Subcutaneous abdominal adipose tissue (tissue), 5 donors: ENCODE results near the gene MANSC4.

Experiments
- H3K27ac ChIP-seq: one replicate; pipeline ENCODE4 v1.7.0; 2013; ENCODE audit warnings: low read depth, mild to moderate bottlenecking, inconsistent platforms, low read length, moderate library complexity
- H3K27me3 ChIP-seq, 5 donors: one replicate each; pipeline ENCODE4 v1.7.0; 2013; ENCODE audit warnings: low read length in 5 of 5, inconsistent platforms in 1 of 5; ENCODE audit not compliant: control insufficient read depth in 5 of 5, insufficient read depth in 4 of 5
- H3K36me3 ChIP-seq, 5 donors: one replicate each; pipeline ENCODE4 v1.7.0; 2013; ENCODE audit warnings: low read length in 5 of 5; ENCODE audit not compliant: control insufficient read depth in 5 of 5, insufficient read depth in 5 of 5
- H3K4me1 ChIP-seq, 5 donors: one replicate each; pipeline ENCODE4 v1.7.0; 2013; ENCODE audit warnings: low read length in 5 of 5, mild to moderate bottlenecking in 3 of 5, moderate library complexity in 1 of 5; ENCODE audit not compliant: control insufficient read depth in 5 of 5, insufficient read depth in 5 of 5
- H3K4me3 ChIP-seq, 5 donors: one replicate each; pipeline ENCODE4 v1.7.0; 2013; ENCODE audit warnings: low read length in 5 of 5, low read depth in 1 of 5
- H3K9ac ChIP-seq, 5 donors: one replicate each; pipeline ENCODE4 v1.7.0; 2013; ENCODE audit warnings: low read length in 5 of 5, mild to moderate bottlenecking in 4 of 5, moderate library complexity in 3 of 5
- H3K9me3 ChIP-seq, 5 donors: one replicate each; pipeline ENCODE4 v1.7.0; 2013; ENCODE audit warnings: low read length in 5 of 5; ENCODE audit not compliant: control insufficient read depth in 5 of 5
- donor health status: healthy.
- donor health status: healthy.
- donor health status: healthy.
- donor health status: healthy.
- donor health status: healthy.

MANSC4 gene

DNA sequence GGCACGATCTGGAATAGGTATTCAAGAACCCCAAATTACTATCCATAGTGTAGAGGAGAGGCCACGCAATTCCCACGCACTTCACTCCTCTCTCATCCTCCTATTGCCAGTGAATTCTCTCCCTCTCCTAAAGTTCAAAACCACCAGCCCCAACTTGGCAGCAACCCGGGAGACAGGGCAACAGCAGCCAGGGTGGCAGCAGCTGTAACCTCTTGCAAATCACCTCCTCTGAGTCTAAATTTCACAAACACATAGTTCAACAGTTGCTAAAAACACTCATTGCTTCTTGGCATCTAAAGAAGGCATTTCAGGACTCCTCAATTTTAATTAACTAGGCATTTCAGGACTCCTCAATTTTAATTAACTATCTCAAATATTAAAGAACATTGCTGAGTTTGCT is 37.7 kb upstream of the MANSC4 start:
- Histone ChIP-seq H3K4me3 (no peak overlapping the region), H3K9ac (no peak overlapping the region), H3K36me3 (no peaks in the 10 kb centered on the region), H3K27me3 (peaks cover 0 to 2% (median 0%) of the 10 kb centered on the region in 5 donors), H3K27ac (no peak overlapping the region), H3K4me1 (peaks cover 0 to 3% (median 2%) of the 10 kb centered on the region in 5 donors), H3K9me3 (no peaks in the 10 kb centered on the region)

DNA sequence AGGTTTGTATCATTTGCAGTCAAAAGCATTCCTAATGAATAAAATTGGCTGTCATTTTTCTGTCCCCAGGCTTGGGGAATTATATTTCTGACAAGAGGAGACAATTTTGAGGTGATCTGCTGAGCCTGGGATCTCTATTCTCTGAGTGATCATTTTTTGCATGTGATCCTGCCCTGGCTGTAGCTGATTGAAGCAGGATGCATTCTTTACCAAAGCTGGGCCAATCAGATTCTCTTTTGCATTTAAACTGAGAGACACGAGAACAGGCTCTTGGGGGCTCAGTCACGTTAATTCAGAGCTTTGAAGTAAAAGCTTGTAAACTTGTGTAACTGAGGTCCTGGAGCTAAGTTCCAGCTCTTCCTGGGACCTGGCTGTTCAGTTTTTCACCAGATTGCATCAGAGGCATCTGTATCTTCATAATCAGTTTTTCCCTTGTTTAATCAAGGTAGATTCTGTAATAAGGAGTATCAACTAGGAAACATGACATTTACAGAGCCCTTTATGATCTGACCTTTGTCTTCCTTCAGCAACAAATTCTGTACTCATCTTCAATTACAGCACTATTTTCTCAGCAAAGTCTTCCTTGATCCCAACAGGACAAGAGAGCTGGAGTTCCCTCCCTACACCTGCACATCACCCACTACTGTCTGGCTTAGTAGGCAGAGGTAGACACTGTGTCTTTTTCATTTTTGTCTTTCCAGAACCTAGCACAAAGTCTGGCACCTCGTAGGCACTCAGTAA is 35.0 kb upstream of the MANSC4 start:
- no peak overlapping the region for H3K4me3 ChIP-seq
- H3K27me3 ChIP-seq = peaks cover 0 to 8% (median 0%) of the 10 kb centered on the region in 5 donors
- H3K36me3 ChIP-seq = no peaks in the 10 kb centered on the region
- no peak overlapping the region for H3K27ac ChIP-seq
- H3K9me3 ChIP-seq = no peaks in the 10 kb centered on the region
- no peaks in the 10 kb centered on the region for H3K4me1 ChIP-seq
- H3K9ac ChIP-seq = no peak overlapping the region

DNA sequence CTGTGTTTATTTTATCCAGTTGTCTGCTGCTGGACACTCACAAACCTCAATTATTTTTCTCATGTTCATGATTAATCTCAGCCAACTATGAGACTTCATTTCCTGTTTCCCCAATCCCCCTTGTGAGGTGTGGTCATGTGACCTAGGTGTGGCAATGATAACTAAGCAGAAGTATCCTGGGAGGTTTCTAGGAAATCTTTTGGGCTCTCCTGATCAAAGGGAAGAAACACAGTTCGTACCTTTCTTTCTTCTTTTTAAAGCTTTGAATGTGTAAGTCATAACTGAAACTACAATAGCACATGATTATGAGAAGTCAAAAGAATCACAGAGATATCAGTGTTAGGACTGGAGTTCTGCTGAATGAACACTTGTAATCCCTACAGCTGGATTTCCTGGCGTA is 34.4 kb upstream of the MANSC4 start:
- no peak overlapping the region for H3K9ac ChIP-seq
- no peak overlapping the region for H3K4me3 ChIP-seq
- peaks cover 0 to 8% (median 0%) of the 10 kb centered on the region in 5 donors for H3K27me3 ChIP-seq
- no peaks in the 10 kb centered on the region for H3K9me3 ChIP-seq
- no peaks in the 10 kb centered on the region for H3K36me3 ChIP-seq
- no peaks in the 10 kb centered on the region for H3K4me1 ChIP-seq
- no peak overlapping the region for H3K27ac ChIP-seq

DNA sequence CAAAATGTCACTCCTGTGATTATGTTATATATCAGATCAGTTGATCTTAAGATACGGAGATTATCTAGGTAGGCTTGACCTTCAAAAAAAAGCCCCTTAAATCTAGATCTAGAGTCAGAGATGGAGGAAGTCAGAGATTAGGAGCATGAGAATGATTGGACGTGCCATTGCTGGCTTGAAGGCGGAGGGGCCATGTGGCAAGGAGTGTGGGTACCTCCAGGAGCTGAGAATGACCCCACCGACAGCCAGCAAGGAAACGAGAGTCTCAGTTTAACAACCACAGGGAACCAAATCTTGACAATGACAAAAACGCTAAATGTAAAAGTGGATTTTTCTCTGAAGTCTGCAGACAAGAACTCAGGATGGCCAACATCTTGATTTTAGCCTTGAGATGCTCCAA is 32.5 kb upstream of the MANSC4 start:
- Histone ChIP-seq H3K4me1 (peaks cover 0 to 2% (median 0%) of the 10 kb centered on the region in 5 donors), H3K27me3 (peaks cover 0 to 8% (median 0%) of the 10 kb centered on the region in 5 donors), H3K4me3 (no peak overlapping the region), H3K27ac (no peak overlapping the region), H3K9me3 (no peaks in the 10 kb centered on the region), H3K36me3 (no peaks in the 10 kb centered on the region), H3K9ac (no peak overlapping the region)

DNA sequence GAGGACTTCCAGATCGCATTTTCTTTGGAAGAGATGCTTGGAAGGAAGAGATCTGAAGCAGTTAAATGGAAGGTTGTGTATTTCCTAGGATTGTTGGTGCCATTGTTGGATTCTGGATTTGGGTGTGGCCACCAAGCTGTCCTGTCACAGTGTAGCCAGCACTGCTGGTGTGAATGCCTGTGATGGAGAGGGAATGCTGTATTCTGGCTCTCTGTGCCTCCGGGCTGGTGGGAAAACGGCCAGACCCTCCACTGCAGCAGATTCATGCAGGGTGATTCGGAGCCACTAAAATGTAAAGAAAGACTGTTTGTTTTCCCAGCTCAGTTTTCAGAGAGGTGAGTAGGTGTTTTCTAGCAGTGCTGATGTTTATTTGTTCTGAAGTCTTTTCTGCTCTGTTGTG is 30.7 kb upstream of the MANSC4 start:
- Histone ChIP-seq H3K4me1 (peaks cover 0 to 2% (median 0%) of the 10 kb centered on the region in 5 donors), H3K27ac (no peak overlapping the region), H3K9ac (no peak overlapping the region)

DNA sequence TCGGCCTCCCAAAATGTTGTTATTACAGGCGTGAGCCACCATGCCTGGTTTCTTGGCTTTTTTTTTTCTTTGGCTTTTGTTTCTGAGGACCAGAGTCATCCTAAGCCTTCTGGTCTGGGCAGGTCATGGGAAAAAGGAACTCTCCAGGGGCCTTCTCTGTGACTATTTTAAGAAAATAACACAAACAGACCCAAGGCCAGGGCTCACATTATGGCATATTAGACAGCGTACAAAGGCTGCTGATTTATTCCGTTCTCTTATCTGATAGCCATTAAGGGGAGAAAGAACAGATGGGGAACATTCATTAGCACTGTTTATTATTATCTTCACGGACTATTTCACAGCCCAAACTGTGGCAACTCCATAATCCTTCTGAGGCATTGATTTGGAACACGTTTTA is 28.8 kb upstream of the MANSC4 start:
- Histone ChIP-seq H3K36me3 (no peaks in the 10 kb centered on the region), H3K9me3 (no peaks in the 10 kb centered on the region), H3K27me3 (peaks cover 0 to 8% (median 0%) of the 10 kb centered on the region in 5 donors), H3K4me1 (peaks cover 0 to 2% (median 0%) of the 10 kb centered on the region in 5 donors), H3K4me3 (no peak overlapping the region), H3K9ac (no peak overlapping the region), H3K27ac (no peak overlapping the region)

More for the DNA sequence above, 30.7 kb upstream of the MANSC4 start:
- no peaks in the 10 kb centered on the region for H3K9me3 ChIP-seq
- H3K36me3 ChIP-seq = no peaks in the 10 kb centered on the region
- H3K27me3 ChIP-seq = peaks cover 0 to 8% (median 0%) of the 10 kb centered on the region in 5 donors
- H3K4me3 ChIP-seq = no peak overlapping the region

DNA sequence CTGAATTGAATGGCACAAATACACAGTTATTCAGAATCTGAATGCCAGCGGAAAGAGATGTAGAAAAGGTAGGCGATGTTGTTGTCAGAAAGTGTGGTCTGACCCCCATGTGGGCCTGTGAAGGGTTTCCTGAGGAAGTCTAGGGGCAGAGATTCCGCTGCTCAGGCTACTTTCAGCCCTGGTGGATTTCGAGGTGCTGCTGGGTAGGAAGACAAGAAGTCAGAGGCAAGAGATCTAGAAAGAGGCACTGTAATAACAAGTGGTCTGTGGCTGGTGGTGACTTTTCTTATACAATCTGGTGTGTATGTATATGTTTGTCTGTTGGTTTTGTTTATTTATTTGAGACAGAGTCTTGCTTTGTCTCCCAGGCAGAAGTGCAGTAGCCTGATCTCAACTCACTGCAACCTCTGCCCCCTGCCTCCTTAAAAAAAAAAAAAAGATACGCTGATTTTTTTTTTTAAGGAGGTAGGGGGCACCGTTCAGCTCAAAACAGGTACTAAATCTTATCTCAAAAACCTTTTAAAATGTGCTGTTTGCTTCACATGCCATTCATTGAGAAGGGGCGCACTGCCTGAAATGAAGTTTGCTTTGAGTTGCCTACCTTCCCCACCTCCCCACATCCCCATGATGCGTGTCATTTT is 27.1 kb upstream of the MANSC4 start:
- no peaks in the 10 kb centered on the region for H3K36me3 ChIP-seq
- no peak overlapping the region for H3K4me3 ChIP-seq
- no peak overlapping the region for H3K27ac ChIP-seq
- no peak overlapping the region for H3K9ac ChIP-seq
- H3K4me1 ChIP-seq = peaks cover 0 to 2% (median 0%) of the 10 kb centered on the region in 5 donors
- H3K9me3 ChIP-seq = no peaks in the 10 kb centered on the region
- H3K27me3 ChIP-seq = peaks cover 0 to 6% (median 0%) of the 10 kb centered on the region in 5 donors

DNA sequence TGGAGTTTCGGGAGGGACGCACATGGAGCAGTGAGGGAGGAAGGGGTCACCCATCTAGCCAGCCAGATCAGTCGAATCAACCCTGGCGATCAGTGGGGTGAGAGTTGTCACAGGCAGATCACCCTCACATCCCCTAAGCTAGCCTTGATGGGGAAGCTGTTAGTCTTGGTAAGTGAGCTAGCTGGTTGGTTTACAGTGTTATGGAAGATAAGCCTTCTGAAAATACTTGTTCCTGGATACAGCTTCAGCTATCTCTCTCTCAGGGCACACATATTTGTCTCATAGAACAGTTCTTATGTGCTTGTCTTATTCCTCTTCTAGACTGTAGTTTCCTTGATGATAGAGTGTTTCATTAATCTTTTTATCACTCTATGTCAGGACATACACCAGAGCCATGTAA is 26.2 kb upstream of the MANSC4 start:
- Histone ChIP-seq H3K36me3 (peaks cover 0 to 3% (median 0%) of the 10 kb centered on the region in 5 donors), H3K27ac (no peak overlapping the region), H3K4me1 (peaks cover 0 to 2% (median 0%) of the 10 kb centered on the region in 5 donors), H3K27me3 (peaks cover 0 to 6% (median 0%) of the 10 kb centered on the region in 5 donors), H3K9ac (no peak overlapping the region), H3K4me3 (no peak overlapping the region), H3K9me3 (no peaks in the 10 kb centered on the region)

DNA sequence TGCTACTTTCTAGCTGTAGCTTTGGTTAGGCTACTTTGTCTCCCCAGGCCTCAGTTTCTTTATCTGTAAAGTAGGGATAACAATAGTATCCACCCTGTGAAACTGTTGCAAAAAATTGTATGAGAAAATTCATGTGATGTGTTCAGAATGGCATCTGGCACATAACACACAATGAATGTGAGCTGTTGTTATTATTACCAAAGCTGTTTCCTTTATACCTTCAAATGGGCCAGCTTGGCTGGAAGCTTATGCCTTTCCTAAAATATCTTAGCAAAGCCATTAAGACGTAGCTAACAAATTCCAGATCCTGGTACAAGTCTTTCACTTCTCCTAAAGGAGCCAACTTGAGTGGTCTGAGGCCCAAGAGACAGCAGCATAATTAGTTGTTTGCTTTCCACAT is 25.2 kb upstream of the MANSC4 start:
- H3K27ac ChIP-seq = no peak overlapping the region
- no peaks in the 10 kb centered on the region for H3K27me3 ChIP-seq

DNA sequence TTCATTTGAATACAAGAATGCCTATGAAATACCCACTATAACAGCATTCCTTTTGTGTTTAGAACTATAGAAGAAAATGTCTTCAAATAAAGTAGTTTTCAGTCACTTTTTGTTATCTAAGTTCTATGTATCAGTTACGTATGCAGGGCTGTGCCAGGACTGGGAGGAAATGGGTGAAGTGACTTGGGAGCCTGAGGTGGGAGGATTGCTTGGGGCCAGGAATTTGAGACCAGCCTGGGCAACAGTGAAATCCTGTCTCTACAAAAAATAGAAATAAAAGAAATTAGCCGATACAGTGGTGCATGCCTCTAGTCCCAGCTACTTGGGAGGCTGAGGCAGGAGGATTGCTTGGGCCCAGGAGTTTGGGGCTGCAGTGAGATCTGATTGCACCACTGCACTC is 22.9 kb upstream of the MANSC4 start:
- Histone ChIP-seq H3K27ac (no peak overlapping the region), H3K4me1 (no peaks in the 10 kb centered on the region), H3K4me3 (no peak overlapping the region), H3K36me3 (peaks cover 7 to 27% (median 11%) of the 10 kb centered on the region in 5 donors), H3K27me3 (no peaks in the 10 kb centered on the region), H3K9me3 (no peaks in the 10 kb centered on the region), H3K9ac (no peak overlapping the region)

More for the DNA sequence above, 25.2 kb upstream of the MANSC4 start:
- Histone ChIP-seq H3K4me1 (peaks cover 0 to 2% (median 0%) of the 10 kb centered on the region in 5 donors), H3K4me3 (no peak overlapping the region), H3K9ac (no peak overlapping the region), H3K9me3 (no peaks in the 10 kb centered on the region), H3K36me3 (peaks cover 0 to 7% (median 0%) of the 10 kb centered on the region in 5 donors)
